Choroid plexus epithelial cell (primary cell): Measurements from ENCODE around the gene TANC1.

Experiments used
- DNase-seq: peaks from one replicate; pipeline ENCODE4 v3.0.0-alpha.2; 2010; ENCODE audit warnings: low read depth
- H3K4me3 ChIP-seq: 2 replicates; pipeline ENCODE4 v1.5.1; 2011; ENCODE audit warnings: low read depth, mild to moderate bottlenecking, control low read depth, low read length, moderate library complexity
- TF ChIP-seq, protein P1 (sequence below): conservative IDR thresholded peaks from 2 replicates; pipeline ENCODE4 v1.5.1; 2011; ENCODE audit warnings: low read depth, mild to moderate bottlenecking, control low read depth, inconsistent platforms, low read length, moderate library complexity

The TANC1 gene

GRCh38 chr2:159118115-159118858 lies 149.8 kb downstream of the TANC1 start:
- TF ChIP-seq, protein P1, sequence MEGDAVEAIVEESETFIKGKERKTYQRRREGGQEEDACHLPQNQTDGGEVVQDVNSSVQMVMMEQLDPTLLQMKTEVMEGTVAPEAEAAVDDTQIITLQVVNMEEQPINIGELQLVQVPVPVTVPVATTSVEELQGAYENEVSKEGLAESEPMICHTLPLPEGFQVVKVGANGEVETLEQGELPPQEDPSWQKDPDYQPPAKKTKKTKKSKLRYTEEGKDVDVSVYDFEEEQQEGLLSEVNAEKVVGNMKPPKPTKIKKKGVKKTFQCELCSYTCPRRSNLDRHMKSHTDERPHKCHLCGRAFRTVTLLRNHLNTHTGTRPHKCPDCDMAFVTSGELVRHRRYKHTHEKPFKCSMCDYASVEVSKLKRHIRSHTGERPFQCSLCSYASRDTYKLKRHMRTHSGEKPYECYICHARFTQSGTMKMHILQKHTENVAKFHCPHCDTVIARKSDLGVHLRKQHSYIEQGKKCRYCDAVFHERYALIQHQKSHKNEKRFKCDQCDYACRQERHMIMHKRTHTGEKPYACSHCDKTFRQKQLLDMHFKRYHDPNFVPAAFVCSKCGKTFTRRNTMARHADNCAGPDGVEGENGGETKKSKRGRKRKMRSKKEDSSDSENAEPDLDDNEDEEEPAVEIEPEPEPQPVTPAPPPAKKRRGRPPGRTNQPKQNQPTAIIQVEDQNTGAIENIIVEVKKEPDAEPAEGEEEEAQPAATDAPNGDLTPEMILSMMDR, result peak; percentile 96
- DNase-seq, result peak; percentile 94
- no peak overlapping the region for H3K4me3 ChIP-seq

DNA sequence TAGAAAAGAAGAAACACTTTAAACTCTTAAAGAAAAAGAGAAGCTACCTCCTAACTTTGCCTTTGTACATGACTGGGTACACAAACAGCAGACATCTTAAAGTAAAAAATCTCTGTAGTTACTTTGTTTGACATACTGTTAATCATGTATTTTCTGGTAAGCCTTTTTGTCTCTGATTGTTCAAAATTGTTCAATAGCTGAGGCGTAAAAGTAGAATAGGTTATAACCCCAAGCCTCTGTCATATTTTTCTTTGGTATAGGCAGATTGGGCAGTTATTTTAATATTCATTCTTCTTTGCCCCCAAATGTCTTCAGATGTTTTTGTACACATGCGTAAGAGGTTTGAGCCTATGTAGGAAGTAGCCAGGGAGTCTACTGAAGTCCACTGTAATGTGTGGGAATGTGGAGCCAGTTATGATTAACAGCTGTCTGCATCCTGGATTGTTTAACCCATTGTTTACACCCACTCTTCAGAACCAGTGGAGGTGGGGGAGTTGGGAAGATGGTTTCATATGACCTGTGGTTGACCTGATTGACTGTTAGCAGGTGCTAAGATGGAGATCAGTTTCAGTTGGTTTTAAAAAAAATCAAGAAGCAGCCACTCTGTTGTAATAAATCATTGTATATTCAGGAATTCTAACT lies 150.5 kb downstream of the TANC1 start:
- H3K4me3 ChIP-seq, result no peak overlapping the region
- TF ChIP-seq, protein P1, result no peak
- no peak for DNase-seq

DNA sequence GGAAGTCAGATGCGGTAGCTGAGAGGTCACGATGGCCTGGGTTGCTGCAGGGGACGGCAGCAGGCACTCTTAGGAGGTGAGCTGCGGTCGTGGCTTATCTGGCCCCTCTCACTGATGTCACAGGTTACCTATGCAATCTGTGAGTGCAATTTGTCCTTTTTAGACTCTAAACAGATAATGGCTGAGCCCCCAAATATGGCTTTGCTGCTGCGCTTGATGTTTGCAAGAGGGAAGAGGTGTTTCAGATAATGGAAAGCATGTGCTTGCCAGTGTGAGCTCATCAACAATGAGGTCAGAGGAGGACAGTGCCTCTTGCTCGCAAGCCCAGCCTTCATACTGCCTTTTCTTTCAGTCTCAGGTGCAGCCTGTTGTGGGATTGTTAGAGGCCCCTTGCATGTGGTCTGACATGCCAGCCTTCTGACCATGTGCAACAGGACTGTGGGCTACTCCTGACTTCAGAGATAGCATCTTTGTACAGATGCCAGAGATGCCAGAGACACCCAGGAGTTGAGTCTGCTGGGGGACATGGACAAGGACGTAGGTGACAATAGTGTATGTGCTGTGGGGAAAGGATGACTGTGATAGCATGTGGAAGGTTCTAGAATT lies 151.3 kb downstream of the TANC1 start:
- TF ChIP-seq, protein P1, result no peak
- no peak overlapping the region for H3K4me3 ChIP-seq
- no peak for DNase-seq

DNA sequence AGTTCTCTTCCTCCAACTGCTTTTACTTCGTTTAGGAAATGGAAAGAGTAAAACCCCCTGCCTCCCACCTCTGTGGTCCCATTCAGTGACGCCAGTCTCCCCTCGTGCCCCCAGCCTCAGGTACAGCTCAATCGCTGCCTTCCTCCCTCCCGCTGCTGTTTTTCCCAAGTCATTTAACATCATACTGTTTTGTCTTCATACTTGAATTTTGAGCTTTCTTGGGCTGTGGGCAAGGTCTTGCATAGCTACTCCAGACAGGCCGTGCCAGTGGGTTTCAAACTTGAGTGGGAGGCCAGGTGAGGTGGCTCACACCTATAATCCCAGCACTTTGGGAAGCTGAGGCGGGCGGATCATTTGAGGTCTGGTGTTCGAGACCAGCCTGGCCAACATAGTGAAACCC lies 155.3 kb downstream of the TANC1 start:
- DNase-seq, result no peak
- H3K4me3 ChIP-seq, result no peak overlapping the region
- TF ChIP-seq, protein P1, result no peak

DNA sequence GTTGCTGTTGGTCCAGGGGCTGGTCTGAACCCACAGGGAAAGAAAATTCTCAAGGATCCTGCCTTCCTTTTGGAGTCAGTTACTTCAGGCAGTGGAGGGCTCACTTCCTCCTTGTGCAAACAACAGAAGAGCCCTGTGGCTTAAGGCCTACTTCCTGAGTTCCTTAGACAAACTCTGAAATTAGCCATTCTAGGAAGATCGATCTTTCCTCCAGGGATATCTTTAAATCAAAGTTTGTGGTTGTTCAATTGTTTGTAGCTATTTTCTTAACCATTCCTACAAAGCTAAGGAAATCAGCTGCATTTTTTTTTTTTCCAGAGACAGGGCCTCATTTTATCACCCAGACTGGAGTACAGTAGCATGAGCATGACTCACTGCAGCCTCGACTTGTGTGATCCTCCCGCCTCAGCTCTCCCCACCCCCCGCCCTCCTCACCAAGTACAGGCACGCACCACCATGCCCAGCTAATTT lies 156.0 kb downstream of the TANC1 start:
- TF ChIP-seq, protein P1, result no peak
- no peak overlapping the region for H3K4me3 ChIP-seq
- peak; percentile 95 for DNase-seq

- TF ChIP-seq, protein P1, result no peak
- H3K4me3 ChIP-seq, result no peak overlapping the region
- peak; percentile 28 for DNase-seq
Observed at GRCh38 chr2:159124931-159125467, 156.6 kb downstream of the TANC1 start.
